Neural crest cell (in vitro differentiated cells): Measurements from ENCODE around the gene TARM1. TPM values are rescaled to one million over a fixed set of nuclear protein-coding genes. Genes with fewer than 3 reads are reported as not detected.
A peak's percentile ranks its signal among the peaks of the same experiment; 100 is the strongest.
"Not testable (repeated sequence)": the region's sequence is repeated elsewhere in the genome, so short reads cannot be mapped to it uniquely, and the experiment has no call there.

Experiments used
- DNase-seq: peaks from one replicate; pipeline ENCODE4 v3.0.0; 2021; ENCODE audit warnings: low read depth, mixed read lengths, low spot score
- H3K27ac Mint-ChIP-seq: one replicate; pipeline ENCODE4 v1.8.0; 2021; ENCODE audit warnings: mild to moderate bottlenecking, mixed read lengths; ENCODE audit not compliant: unreplicated experiment
- H3K27me3 Mint-ChIP-seq: 2 replicates; pipeline ENCODE4 v1.8.0; 2021; ENCODE audit warnings: low read depth, mild to moderate bottlenecking, mixed read lengths
- H3K36me3 Mint-ChIP-seq: 2 replicates; pipeline ENCODE4 v1.8.0; 2021; ENCODE audit warnings: low read depth, mild to moderate bottlenecking, mixed read lengths
- H3K4me1 Mint-ChIP-seq: 2 replicates; pipeline ENCODE4 v1.8.0; 2021; ENCODE audit warnings: mixed read lengths
- H3K4me3 Mint-ChIP-seq: one replicate; pipeline ENCODE4 v1.8.0; 2021; ENCODE audit warnings: mild to moderate bottlenecking, mixed read lengths
- H3K9me3 Mint-ChIP-seq: 2 replicates; pipeline ENCODE4 v1.8.0; 2021; ENCODE audit warnings: mixed read lengths
- CTCF ChIP-seq: fragments of 200-600 bp; sonication (generic); conservative IDR thresholded peaks from 2 replicates; pipeline ENCODE4 v1.5.0; 2021; ENCODE audit warnings: antibody characterized with exemption, mild to moderate bottlenecking
- total RNA-seq: library from RNA; stranded (reverse); gene quantifications from 2 replicates; pipeline ENCODE4 v1.2.1, GENCODE V29; 2021

TARM1 gene
- total RNA-seq, 1 donor from 2014 or later = not detected

DNA sequence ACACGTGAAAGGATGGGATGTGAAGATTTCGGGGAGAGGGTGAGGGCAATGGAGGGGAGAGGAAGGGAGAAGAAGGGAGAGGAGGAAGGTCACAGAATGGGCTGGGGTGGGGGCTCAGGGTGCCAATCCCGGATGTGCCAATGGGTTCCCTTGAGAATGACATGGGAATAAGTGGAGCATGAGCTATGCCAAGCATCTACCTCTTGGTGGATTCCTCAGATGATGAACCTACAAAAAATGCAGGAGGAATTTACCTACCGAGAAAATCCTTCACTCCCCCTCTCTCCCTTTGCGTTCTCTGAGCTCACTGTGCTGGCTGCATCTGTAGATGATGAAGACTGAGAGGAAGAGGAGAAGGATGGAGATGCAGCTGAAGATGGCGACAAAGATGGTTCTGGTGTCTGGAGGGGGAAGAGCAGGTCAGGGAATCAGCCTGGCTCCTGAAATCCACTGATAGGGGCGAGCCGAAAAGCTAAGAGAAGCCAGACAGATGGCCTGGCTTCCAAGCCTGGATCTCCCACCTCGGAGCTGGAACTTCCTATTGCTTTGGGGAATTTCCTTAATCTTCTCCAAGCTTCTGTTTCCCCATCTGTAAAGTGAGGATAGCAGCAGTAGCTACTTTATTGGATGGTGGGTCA is 39.1 kb downstream of the TARM1 start:
- Mint-ChIP-seq H3K36me3 (no peaks in the 10 kb centered on the region), H3K27ac (no peak overlapping the region), H3K9me3 (peaks cover 2% of the 10 kb centered on the region), H3K4me1 (no peaks in the 10 kb centered on the region), H3K27me3 (peaks cover 38% of the 10 kb centered on the region), H3K4me3 (no peak overlapping the region)
- no peak for DNase-seq
- no peak for TF ChIP-seq CTCF

- Mint-ChIP-seq H3K27me3 (peaks cover 21% of the 10 kb centered on the region), H3K4me1 (peaks cover 10% of the 10 kb centered on the region), H3K36me3 (no peaks in the 10 kb centered on the region), H3K4me3 (no peak overlapping the region), H3K9me3 (peaks cover 2% of the 10 kb centered on the region), H3K27ac (no peak overlapping the region)
- DNase-seq = no peak
- no peak for TF ChIP-seq CTCF
Observed at GRCh38 chr19:54040003-54040402, 41.2 kb downstream of the TARM1 start.

- peaks cover 13% of the 10 kb centered on the region for H3K4me1 Mint-ChIP-seq
Observed at GRCh38 chr19:54036542-54036941, 44.6 kb downstream of the TARM1 start.

DNA sequence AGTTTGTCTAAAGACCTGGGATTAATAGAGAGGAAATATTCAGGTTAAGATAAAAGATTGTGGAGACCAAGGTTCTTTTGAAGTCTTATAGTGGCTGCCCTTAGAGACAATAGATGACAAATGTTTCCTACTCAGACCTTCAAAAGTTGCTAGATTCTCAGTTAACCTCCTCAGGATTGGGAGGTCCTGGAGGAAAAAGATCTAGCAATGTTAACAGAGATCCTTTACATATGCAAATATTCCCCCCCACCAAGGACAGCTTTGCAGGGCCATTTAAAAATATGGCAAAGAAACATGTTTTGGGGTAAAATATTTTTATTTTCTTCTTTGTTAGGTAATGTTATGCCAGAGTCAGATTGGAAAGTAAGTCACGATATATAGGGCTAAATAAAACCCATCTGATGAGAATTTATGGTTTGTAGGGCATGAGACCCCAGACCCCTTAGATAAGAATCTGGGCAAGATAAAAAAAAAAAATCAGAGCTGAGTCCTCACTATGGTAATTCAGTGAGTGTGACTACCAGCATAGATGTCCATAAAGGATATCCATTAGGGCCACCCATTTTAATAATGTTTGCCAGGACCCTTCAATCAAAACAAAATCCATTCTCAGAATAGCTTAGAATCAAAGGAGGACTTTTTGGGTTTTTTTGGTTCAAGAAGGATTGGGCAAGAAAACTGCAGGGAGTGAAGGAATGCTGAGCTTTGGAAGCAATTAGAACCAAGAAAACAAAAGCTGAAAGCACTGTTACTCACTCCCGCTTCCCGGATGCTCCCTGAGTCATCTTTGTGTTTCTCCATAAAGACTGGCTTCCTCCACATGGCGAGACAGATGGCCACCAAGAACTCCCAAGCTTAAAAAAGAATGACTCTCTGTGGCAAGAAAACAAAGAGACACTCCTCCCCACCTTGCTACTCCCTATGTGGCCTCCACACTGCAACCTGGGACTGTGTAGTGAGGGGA is 45.7 kb downstream of the TARM1 start:
- H3K27me3 Mint-ChIP-seq = peaks cover 16% of the 10 kb centered on the region
- no peak for TF ChIP-seq CTCF
- H3K4me3 Mint-ChIP-seq = no peak overlapping the region
- peaks cover 13% of the 10 kb centered on the region for H3K4me1 Mint-ChIP-seq
- H3K9me3 Mint-ChIP-seq = peaks cover 2% of the 10 kb centered on the region
- no peaks in the 10 kb centered on the region for H3K36me3 Mint-ChIP-seq
- DNase-seq = no peak
- H3K27ac Mint-ChIP-seq = peak overlapping the region; percentile 84

More at GRCh38 chr19:54036542-54036941, 44.6 kb downstream of the TARM1 start:
- H3K36me3 Mint-ChIP-seq, DNase-seq, H3K27me3 Mint-ChIP-seq, H3K9me3 Mint-ChIP-seq, H3K27ac Mint-ChIP-seq, H3K4me3 Mint-ChIP-seq: not testable (repeated sequence)

- H3K27me3 Mint-ChIP-seq = peaks cover 23% of the 10 kb centered on the region
- TF ChIP-seq CTCF = peak; percentile 51
- H3K27ac Mint-ChIP-seq = no peak overlapping the region
- H3K9me3 Mint-ChIP-seq = no peaks in the 10 kb centered on the region
- H3K4me3 Mint-ChIP-seq = no peak overlapping the region
- H3K36me3 Mint-ChIP-seq = no peaks in the 10 kb centered on the region
- no peak for DNase-seq
- H3K4me1 Mint-ChIP-seq = peaks cover 17% of the 10 kb centered on the region
Observed at GRCh38 chr19:54030895-54031586, 50.1 kb downstream of the TARM1 start.
